Measurements from ENCODE around the gene PRMT1. TPM values are rescaled to one million over a fixed set of nuclear protein-coding genes. Genes with fewer than 3 reads are reported as not detected.

Gene PRMT1
- total RNA-seq, 1 experiment from 2014 or later = 527 TPM

DNA sequence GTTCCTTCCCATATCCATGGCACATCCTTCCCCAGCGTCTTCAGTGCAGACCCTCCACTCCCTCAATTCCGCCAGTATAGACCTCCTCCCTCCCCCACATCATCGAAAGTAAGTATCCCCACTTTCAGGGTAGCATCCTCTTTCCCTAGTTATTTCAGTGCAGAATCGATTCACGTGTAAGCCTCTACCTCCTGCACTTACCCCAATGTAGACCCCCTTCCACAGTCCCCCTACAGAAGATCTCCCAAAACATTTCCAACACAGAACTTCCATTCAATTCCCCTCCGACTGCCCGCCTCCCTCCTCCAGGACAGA is 12.1 kb upstream of the PRMT1 start:
- TF ChIP-seq ETV6 (CRISPR knock-in tag; IDR thresholded peaks at IDR 0.05) (no peak), HMGA2 (CRISPR knock-in tag; IDR thresholded peaks at IDR 0.05) (no peak), ZNF396 (CRISPR knock-in tag; IDR thresholded peaks at IDR 0.05; ENCODE audit: borderline replicate concordance) (no peak), ATF1 (CRISPR knock-in tag; IDR thresholded peaks at IDR 0.05) (no peak)
- TF ChIP-seq, protein P1, sequence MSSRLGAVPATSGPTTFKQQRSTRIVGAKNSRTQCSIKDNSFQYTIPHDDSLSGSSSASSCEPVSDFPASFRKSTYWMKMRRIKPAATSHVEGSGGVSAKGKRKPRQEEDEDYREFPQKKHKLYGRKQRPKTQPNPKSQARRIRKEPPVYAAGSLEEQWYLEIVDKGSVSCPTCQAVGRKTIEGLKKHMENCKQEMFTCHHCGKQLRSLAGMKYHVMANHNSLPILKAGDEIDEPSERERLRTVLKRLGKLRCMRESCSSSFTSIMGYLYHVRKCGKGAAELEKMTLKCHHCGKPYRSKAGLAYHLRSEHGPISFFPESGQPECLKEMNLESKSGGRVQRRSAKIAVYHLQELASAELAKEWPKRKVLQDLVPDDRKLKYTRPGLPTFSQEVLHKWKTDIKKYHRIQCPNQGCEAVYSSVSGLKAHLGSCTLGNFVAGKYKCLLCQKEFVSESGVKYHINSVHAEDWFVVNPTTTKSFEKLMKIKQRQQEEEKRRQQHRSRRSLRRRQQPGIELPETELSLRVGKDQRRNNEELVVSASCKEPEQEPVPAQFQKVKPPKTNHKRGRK (CRISPR knock-in tag; IDR thresholded peaks at IDR 0.05; ENCODE audit: borderline replicate concordance) = no peak
- ATAC-seq = 0 out of 2 replicates have a peak, but pooled peaks have one; percentile 1

DNA sequence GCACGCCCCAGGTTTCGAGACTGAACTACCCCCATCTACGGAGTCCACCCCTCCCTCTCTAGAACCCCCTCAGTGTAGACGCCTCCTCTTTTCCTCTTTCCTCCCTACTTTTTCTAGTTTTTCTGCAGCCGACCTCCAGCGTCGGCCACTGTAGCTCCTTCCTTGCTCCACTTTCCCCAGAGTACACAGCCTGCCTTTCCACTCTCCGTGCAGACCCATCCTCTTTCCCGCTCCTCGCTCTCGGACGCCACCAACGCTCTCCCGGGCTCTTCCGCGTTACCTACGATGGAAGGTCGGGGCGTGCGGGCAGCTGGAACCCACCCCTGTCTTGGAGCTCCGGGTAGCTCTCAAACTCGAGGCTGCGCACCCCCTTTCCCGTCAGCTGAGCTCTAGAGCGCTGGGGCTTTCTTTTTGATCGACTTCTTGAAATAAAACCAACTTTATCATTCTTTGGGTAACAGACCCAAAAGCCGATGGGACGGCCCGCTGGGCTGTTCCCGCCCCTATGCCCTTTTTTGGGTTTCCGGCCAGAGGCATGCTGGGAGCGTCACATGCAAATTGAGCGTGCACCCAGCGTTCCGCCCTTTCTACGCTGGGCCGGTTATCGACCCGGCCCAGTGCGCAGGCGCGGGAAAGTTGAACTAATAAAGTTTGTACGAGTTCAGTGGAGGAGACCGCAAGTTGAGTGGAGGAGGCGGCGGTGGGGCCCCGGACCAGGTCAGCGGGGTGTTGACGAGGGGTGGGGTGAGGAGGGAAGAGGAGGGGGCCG is 11.5 kb upstream of the PRMT1 start, which contains the start of the genes BCL2L12 and IRF3:
BCL2L12 (plus strand) TSS at position 583 of the 769 bp plus-strand sequence. CDS start 760 bp downstream, outside the sequence.
IRF3 (minus strand) TSS at position 507 of the 769 bp plus-strand sequence. CDS start 1,019 bp downstream, outside the sequence.
- Mint-ChIP-seq H3K27ac (peak within 1 kb of the TSS; percentile 98), H3K36me3 (peaks cover 41% of the 10 kb centered on the region), H3K9me3 (no peaks in the 10 kb centered on the region), H3K4me1 (peaks cover 12% of the 10 kb centered on the region), H3K4me3 (peak within 1 kb of the TSS; percentile 98), H3K27me3 (ENCODE audit: low read depth) (no peaks in the 10 kb centered on the region; the same call in 1 of the 2 replicates)
- CTCF ChIA-PET = interaction anchor here (1.0 to 3.6 kb wide), 8 partner anchors 9 to 119 kb away, joined by 3 to 35 read pairs (median 10); partner anchors contain the start of genes PRMT1, RRAS and SCAF1
- POLR2A ChIA-PET = interaction anchor here (1.8 to 2.7 kb wide), 2 partner anchors 11 to 23 kb away, joined by 11 to 29 read pairs; partner anchors contain the start of genes PRMT1 and SCAF1
- ATAC-seq = peak; percentile 70
- TF ChIP-seq NR3C1 (CRISPR knock-in tag; conservative IDR thresholded peaks at IDR 0.05; ENCODE audit: low read depth) (no peak), SP1 (CRISPR knock-in tag; conservative IDR thresholded peaks at IDR 0.05) (peak; percentile 71), CREM (CRISPR knock-in tag; IDR thresholded peaks at IDR 0.05) (no peak), TEAD1 (CRISPR knock-in tag; IDR thresholded peaks at IDR 0.05) (peak; percentile 57; the same call in 1 of the 2 replicates), GABPB1 (CRISPR knock-in tag; IDR thresholded peaks at IDR 0.05) (no peak; the same call in 1 of the 2 replicates)
- TF ChIP-seq, protein P2, sequence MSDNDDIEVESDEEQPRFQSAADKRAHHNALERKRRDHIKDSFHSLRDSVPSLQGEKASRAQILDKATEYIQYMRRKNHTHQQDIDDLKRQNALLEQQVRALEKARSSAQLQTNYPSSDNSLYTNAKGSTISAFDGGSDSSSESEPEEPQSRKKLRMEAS (CRISPR knock-in tag; IDR thresholded peaks at IDR 0.05) = 0 out of 2 replicates have a peak, but pooled peaks have one; percentile 38
- peak; percentile 97 for DNase-seq (ENCODE audit: low spot score)

More for the DNA sequence above, 12.1 kb upstream of the PRMT1 start:
- Mint-ChIP-seq H3K27ac (peak overlapping the region; percentile 98), H3K4me1 (peaks cover 12% of the 10 kb centered on the region), H3K4me3 (peak overlapping the region; percentile 98), H3K36me3 (peaks cover 44% of the 10 kb centered on the region), H3K27me3 (ENCODE audit: low read depth) (no peaks in the 10 kb centered on the region; the same call in 1 of the 2 replicates), H3K9me3 (peaks cover 5% of the 10 kb centered on the region)
- CTCF ChIA-PET = interaction anchor here (0.7 to 3.6 kb wide), 11 partner anchors 10 to 302 kb away, joined by 3 to 35 read pairs (median 9); partner anchors contain the start of genes PRMT1, RRAS, SCAF1 and TEAD2
- no peak for DNase-seq (ENCODE audit: low spot score)
- POLR2A ChIA-PET = interaction anchor here (1.0 to 2.7 kb wide), 6 partner anchors 11 to 107 kb away, joined by 4 to 29 read pairs (median 6); partner anchors contain the start of genes PRMT1, RRAS and SCAF1

DNA sequence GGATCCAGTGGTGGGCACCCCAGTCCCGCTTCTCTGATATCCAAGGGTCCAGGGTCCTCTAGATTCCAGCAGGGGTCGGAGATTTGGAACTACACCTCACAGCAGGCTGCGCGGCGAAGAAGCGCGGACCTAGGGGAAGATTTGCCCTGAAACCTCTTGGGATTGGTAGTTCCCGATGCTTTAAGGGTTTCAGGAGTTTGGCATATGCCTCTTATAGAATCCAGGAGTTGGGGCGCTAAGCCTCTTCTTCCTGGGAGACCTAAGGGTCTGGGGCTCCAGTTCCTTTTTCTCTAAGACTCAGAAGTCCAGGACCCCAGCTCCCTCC is 11.0 kb upstream of the PRMT1 start:
- peaks cover 12% of the 10 kb centered on the region for H3K4me1 Mint-ChIP-seq
- H3K4me3 Mint-ChIP-seq = peak overlapping the region; percentile 98
- H3K36me3 Mint-ChIP-seq = peaks cover 38% of the 10 kb centered on the region
- POLR2A ChIA-PET = interaction anchor here (2.7 kb wide), 1 partner anchor 10 kb away, joined by 29 read pairs; the partner anchor contains the start of gene PRMT1
- ATAC-seq (peak; percentile 15), DNase-seq (ENCODE audit: low spot score) (peak; percentile 60)
- TF ChIP-seq, protein P3, sequence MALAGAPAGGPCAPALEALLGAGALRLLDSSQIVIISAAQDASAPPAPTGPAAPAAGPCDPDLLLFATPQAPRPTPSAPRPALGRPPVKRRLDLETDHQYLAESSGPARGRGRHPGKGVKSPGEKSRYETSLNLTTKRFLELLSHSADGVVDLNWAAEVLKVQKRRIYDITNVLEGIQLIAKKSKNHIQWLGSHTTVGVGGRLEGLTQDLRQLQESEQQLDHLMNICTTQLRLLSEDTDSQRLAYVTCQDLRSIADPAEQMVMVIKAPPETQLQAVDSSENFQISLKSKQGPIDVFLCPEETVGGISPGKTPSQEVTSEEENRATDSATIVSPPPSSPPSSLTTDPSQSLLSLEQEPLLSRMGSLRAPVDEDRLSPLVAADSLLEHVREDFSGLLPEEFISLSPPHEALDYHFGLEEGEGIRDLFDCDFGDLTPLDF (CRISPR knock-in tag; IDR thresholded peaks at IDR 0.05) = no peak
- TF ChIP-seq, protein P4, sequence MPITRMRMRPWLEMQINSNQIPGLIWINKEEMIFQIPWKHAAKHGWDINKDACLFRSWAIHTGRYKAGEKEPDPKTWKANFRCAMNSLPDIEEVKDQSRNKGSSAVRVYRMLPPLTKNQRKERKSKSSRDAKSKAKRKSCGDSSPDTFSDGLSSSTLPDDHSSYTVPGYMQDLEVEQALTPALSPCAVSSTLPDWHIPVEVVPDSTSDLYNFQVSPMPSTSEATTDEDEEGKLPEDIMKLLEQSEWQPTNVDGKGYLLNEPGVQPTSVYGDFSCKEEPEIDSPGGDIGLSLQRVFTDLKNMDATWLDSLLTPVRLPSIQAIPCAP (CRISPR knock-in tag; IDR thresholded peaks at IDR 0.05) = no peak
- TF ChIP-seq KAT7 (CRISPR knock-in tag; IDR thresholded peaks at IDR 0.05; ENCODE audit: borderline replicate concordance) = no peak
- TF ChIP-seq ZNF263 (CRISPR knock-in tag; IDR thresholded peaks at IDR 0.05; ENCODE audit: low read depth) = no peak
- no peak for TF ChIP-seq TEAD4 (CRISPR knock-in tag; IDR thresholded peaks at IDR 0.05)
- TF ChIP-seq, protein P5, sequence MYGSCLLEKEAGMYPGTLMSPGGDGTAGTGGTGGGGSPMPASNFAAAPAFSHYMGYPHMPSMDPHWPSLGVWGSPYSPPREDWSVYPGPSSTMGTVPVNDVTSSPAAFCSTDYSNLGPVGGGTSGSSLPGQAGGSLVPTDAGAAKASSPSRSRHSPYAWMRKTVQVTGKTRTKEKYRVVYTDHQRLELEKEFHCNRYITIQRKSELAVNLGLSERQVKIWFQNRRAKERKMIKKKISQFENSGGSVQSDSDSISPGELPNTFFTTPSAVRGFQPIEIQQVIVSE (CRISPR knock-in tag; IDR thresholded peaks at IDR 0.05; ENCODE audit: borderline replicate concordance) = no peak
- no peak for TF ChIP-seq OVOL2 (CRISPR knock-in tag; IDR thresholded peaks at IDR 0.05; ENCODE audit: borderline replicate concordance)
- no peak for TF ChIP-seq CBFB (CRISPR knock-in tag; IDR thresholded peaks at IDR 0.05; ENCODE audit: low read depth)
- TF ChIP-seq, protein P6, sequence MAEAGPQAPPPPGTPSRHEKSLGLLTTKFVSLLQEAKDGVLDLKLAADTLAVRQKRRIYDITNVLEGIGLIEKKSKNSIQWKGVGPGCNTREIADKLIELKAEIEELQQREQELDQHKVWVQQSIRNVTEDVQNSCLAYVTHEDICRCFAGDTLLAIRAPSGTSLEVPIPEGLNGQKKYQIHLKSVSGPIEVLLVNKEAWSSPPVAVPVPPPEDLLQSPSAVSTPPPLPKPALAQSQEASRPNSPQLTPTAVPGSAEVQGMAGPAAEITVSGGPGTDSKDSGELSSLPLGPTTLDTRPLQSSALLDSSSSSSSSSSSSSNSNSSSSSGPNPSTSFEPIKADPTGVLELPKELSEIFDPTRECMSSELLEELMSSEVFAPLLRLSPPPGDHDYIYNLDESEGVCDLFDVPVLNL (CRISPR knock-in tag; IDR thresholded peaks at IDR 0.05; ENCODE audit: borderline replicate concordance, low read depth) = no peak
- no peak for TF ChIP-seq ZNF219 (CRISPR knock-in tag; IDR thresholded peaks at IDR 0.05; ENCODE audit: borderline replicate concordance)
- no peak for TF ChIP-seq IRF2 (CRISPR knock-in tag; IDR thresholded peaks at IDR 0.05; ENCODE audit: borderline replicate concordance, low read depth)
- TF ChIP-seq ZNF416 (CRISPR knock-in tag; IDR thresholded peaks at IDR 0.05) = no peak
- no peak for TF ChIP-seq ELF4 (CRISPR knock-in tag; IDR thresholded peaks at IDR 0.05; ENCODE audit: low read depth)
- no peak for TF ChIP-seq PRRX2 (CRISPR knock-in tag; IDR thresholded peaks at IDR 0.05)
- TF ChIP-seq JAZF1 (CRISPR knock-in tag; IDR thresholded peaks at IDR 0.05) = no peak
- no peak overlapping the region; the same call in 1 of the 2 replicates for H3K27ac Mint-ChIP-seq
- H3K27me3 Mint-ChIP-seq (ENCODE audit: low read depth) = no peaks in the 10 kb centered on the region; the same call in 1 of the 2 replicates
- CTCF ChIA-PET = interaction anchor here (0.6 to 3.6 kb wide), 4 partner anchors 9 to 201 kb away, joined by 3 to 35 read pairs (median 10); partner anchors contain the start of genes PNKP, PRMT1 and SCAF1
- no peaks in the 10 kb centered on the region for H3K9me3 Mint-ChIP-seq

All from WTC11 (cell line).